GM18868 (cell line): Measurements from ENCODE around the gene MICU1.

Experiments
- ATAC-seq: cut with Tn5 transposase; IDR thresholded peaks from one replicate; pipeline ENCODE4 v1.9.1; 2021; ENCODE audit warnings: mild to moderate bottlenecking, moderate library complexity; ENCODE audit not compliant: unreplicated experiment

MICU1 gene

GRCh38 chr10:72318418-72319262 lies 307.2 kb downstream of the MICU1 start:
- no peak for ATAC-seq
